ENCODE data around the gene PDIA6. TPM values are rescaled to one million over a fixed set of nuclear protein-coding genes. Genes with fewer than 3 reads are reported as not detected.

PDIA6 gene
- total and polyA plus RNA-seq, 9 of the 15 experiments (the other 6 are each of a cell fraction or from before 2014, with no cell fraction given): 166 to 268 (median 229) TPM

- TF ChIP-seq UBTF (IDR thresholded peaks at IDR 0.05; ENCODE audit: borderline replicate concordance in 1 of 2, low read depth in 2 of 2, low read length in 2 of 2) (no peak), NFE2 (IDR thresholded peaks at IDR 0.05; ENCODE audit: low read depth) (no peak), ZNF280B (CRISPR knock-in tag; IDR thresholded peaks at IDR 0.05) (no peak), ZNF764 (CRISPR knock-in tag; IDR thresholded peaks at IDR 0.05; ENCODE audit: low read depth) (no peak), ZNF583 (CRISPR knock-in tag; IDR thresholded peaks at IDR 0.05) (no peak), EZH2 (IDR thresholded peaks at IDR 0.05; ENCODE audit: borderline replicate concordance, low read depth, low read length) (no peak), ESRRA (IDR thresholded peaks at IDR 0.05; ENCODE audit: borderline replicate concordance, low read depth) (peak; percentile 54; the same call in 1 of the 2 replicates), ZNF518B (CRISPR knock-in tag; IDR thresholded peaks at IDR 0.05) (no peak), ZNF197 (CRISPR knock-in tag; IDR thresholded peaks at IDR 0.05; ENCODE audit: low read depth) (no peak), TEAD1 (CRISPR knock-in tag; IDR thresholded peaks at IDR 0.05) (peak in 1 of 2 experiments; percentile 26; a peak in 1 of 4 replicates), ZNF239 (CRISPR knock-in tag; IDR thresholded peaks at IDR 0.05) (no peak), PPARD (CRISPR knock-in tag; IDR thresholded peaks at IDR 0.05) (no peak), ZNF174 (CRISPR knock-in tag; IDR thresholded peaks at IDR 0.05) (no peak), U2AF1 (optimal IDR thresholded peaks at IDR 0.05; ENCODE audit: low read depth, low read length) (no peak), ZZZ3 (IDR thresholded peaks at IDR 0.05) (no peak), RBM22 (IDR thresholded peaks at IDR 0.05; ENCODE audit: low read depth, low read length, poor library complexity, severe bottlenecking) (no peak), ZNF133 (CRISPR knock-in tag; IDR thresholded peaks at IDR 0.05) (no peak), CBFA2T3 (IDR thresholded peaks at IDR 0.05) (no peak), OTX1 (CRISPR knock-in tag; IDR thresholded peaks at IDR 0.05) (no peak), L3MBTL2 (IDR thresholded peaks at IDR 0.05) (peak; percentile 62; the same call in 1 of the 2 replicates), SAFB (IDR thresholded peaks at IDR 0.05; ENCODE audit: borderline replicate concordance, low read depth, low read length) (no peak)
Observed at GRCh38 chr2:10832203-10832936, 19.8 kb upstream of the PDIA6 start (continued).

All from K562 (cell line).